Testis (tissue), 3 donors: Measurements from ENCODE around the gene TMEM151A. TPM values are rescaled to one million over a fixed set of nuclear protein-coding genes. Genes with fewer than 3 reads are reported as not detected.

Experiments
- DNase-seq: peaks from one replicate; pipeline ENCODE4 v3.0.0-alpha.2; 2019
- H3K27ac ChIP-seq, 2 donors: fragments of 200-600 bp; sonication (generic); one replicate each; pipeline ENCODE4 v1.5.1; 2019
- H3K27me3 ChIP-seq: fragments of 200-600 bp; sonication (generic); one replicate; pipeline ENCODE4 v1.5.1; 2019
- H3K36me3 ChIP-seq: fragments of 200-600 bp; sonication (generic); one replicate; pipeline ENCODE4 v1.5.1; 2017; ENCODE audit warnings: low read depth; ENCODE audit errors: missing control alignments
- H3K4me1 ChIP-seq: fragments of 200-600 bp; sonication (generic); one replicate; pipeline ENCODE4 v1.5.1; 2019
- H3K4me3 ChIP-seq, 2 donors: fragments of 200-600 bp; sonication (generic); one replicate each; pipeline ENCODE4 v1.5.1; 2017 to 2019
- H3K9me3 ChIP-seq: fragments of 200-600 bp; sonication (generic); one replicate; pipeline ENCODE4 v1.5.1; 2017
- POLR2A ChIP-seq: fragments of 450-650 bp; IDR thresholded peaks from one replicate; pipeline ENCODE4 v1.6.1; 2017; ENCODE audit warnings: antibody characterized with exemption, mild to moderate bottlenecking, moderate library complexity
- WGBS, 2 donors: methylation state at CpG; one replicate each; pipeline ENCODE4 v1.1.5; 2018; 5-methylcytosine and 5-hydroxymethylcytosine counted together
- intact Hi-C: fragments of 100-400 bp; cut with DNase I; formaldehyde crosslinking; loops from one replicate; pipeline ENCODE4 v1.15.1; 2023; ENCODE audit warnings: low total_unique reads
- polyA plus RNA-seq: library from polyadenylated mRNA; stranded (reverse); fragments of 350-450 nt; fragmentation: Illumina TruSeq; extraction: RNeasy Lipid Tissue Mini Kit (QIAGEN cat#74804); gene quantifications from one replicate; pipeline ENCODE4 v1.2.3, GENCODE V29; 2014; ENCODE audit warnings: low read depth, low replicate concordance; ENCODE audit not compliant: insufficient read depth
- total RNA-seq, 2 donors: library from RNA; depleted of rRNA; stranded (reverse); fragments of >200 nt; gene quantifications; one replicate each; pipeline ENCODE4 v1.2.3, GENCODE V29; 2016
- TF ChIP-seq, protein P1 (sequence below), 3 experiments: fragments of 450-650 bp in 2 of 3; fragments of 200-600 bp in 1 of 3; sonication (generic) in 1 of 3; IDR thresholded peaks; one replicate each; pipeline ENCODE4 v1.5.1; 2016 to 2019; ENCODE audit warnings: antibody characterized with exemption in 3 of 3, mild to moderate bottlenecking in 2 of 3, moderate library complexity in 1 of 3

The TMEM151A gene
- total and polyA plus RNA-seq, 3 donors from 2014 or later: 0.90 to 1.7 (median 1.4) TPM

DNA sequence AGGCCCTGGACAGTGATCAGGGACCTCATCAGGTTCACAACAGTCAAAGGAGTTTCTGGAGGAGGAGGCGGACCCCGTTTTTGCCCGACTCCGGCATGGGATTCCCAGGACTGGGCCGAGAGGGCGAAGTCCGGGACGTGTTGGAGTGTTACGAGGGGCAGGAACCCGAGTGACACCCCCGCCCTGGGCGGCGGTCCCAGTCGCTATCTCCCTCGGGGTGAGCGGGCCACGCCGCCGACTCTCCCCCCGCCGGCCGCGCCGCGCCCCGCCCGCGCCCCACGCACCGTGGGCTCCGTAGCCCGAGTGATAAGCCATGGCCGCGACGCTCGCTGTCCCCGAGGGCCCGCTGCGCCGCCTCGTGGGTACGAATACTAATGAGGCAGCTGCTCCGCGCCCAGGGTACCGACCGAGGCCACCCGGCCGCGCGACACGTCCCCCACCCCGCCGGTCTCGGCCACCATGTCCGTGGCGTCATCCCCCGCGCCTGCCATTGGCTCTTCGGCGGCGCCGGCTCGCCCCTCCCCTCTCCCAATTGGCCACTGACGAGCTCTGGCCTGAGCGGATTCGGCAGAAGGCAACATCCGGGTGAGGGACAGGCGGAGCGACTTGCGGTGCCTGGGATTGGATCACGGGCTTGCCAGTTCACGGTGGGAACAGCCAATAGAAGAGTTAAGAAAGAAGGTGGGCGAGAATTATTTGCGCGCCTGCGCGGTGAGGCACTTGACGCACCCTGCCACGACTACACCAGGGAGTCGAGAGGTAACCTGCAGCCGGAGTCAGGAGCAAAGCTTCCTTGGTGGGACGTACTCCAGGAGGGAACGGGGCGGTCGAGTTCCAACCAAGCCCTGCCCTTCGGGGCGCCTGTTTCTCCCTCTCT is 2.8 kb upstream of the TMEM151A start, which contains the start of gene YIF1A:
YIF1A (minus strand) TSS at position 473 of the 877 bp plus-strand sequence; CDS start at position 315, 158 bp downstream.
- peak; percentile 99 for DNase-seq
- Histone ChIP-seq H3K4me3 (peak within 1 kb of the TSS; percentile 73 to 94), H3K27ac (peak within 1 kb of the TSS; percentile 89 to 94), H3K9me3 (no peaks in the 10 kb centered on the region), H3K36me3 (no peaks in the 10 kb centered on the region), H3K4me1 (peaks cover 22% of the 10 kb centered on the region), H3K27me3 (no peaks in the 10 kb centered on the region)
- intact Hi-C loops: no loop called here
- TF ChIP-seq POLR2A: peak; percentile 80
- TF ChIP-seq, protein P1, sequence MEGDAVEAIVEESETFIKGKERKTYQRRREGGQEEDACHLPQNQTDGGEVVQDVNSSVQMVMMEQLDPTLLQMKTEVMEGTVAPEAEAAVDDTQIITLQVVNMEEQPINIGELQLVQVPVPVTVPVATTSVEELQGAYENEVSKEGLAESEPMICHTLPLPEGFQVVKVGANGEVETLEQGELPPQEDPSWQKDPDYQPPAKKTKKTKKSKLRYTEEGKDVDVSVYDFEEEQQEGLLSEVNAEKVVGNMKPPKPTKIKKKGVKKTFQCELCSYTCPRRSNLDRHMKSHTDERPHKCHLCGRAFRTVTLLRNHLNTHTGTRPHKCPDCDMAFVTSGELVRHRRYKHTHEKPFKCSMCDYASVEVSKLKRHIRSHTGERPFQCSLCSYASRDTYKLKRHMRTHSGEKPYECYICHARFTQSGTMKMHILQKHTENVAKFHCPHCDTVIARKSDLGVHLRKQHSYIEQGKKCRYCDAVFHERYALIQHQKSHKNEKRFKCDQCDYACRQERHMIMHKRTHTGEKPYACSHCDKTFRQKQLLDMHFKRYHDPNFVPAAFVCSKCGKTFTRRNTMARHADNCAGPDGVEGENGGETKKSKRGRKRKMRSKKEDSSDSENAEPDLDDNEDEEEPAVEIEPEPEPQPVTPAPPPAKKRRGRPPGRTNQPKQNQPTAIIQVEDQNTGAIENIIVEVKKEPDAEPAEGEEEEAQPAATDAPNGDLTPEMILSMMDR (IDR thresholded peaks at IDR 0.05): peak in 1 of 3 experiments; percentile 1
- WGBS, 2 donors: 0 to 1% methylated on average over 40 to 87 of the region's 87 CpGs

DNA sequence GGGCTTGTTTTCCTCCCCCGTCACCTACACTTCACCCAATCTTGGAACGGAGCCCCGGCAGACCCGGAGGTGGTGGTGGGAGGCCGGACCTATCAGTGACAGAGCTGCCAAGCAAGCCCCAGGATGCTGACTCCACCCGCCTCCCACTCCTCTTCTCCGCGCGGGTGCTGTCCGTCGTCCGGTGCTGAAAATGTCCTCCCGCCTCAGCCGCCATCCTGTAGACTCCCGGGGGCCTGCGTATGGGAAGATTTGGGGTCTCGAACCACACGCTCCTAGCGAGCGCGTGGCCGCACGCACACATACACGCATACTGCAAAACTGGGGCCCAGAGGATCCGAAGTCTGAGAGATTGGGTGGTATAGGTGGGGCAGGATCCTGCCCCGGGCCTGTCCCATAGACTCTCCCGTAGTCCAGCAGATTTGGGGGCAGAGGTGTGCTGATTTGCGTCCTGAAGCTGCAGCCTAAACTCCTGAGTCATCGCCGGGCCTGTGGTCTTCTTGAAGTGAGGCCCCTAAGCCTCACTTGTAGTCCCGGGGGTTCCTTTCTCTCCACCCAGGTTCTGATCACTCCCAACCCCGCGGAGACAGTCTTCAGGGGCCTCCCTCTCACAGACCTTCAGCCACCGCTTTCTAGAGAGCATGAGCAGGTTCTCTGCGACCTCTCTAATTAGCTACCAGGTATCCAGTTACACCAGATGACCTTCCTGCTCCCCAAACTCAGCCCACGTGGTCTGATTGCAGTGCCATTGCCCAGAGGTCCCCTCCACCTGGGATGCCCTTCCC is 2.0 kb upstream of the TMEM151A start:
- no peaks in the 10 kb centered on the region for H3K9me3 ChIP-seq
- DNase-seq: peak; percentile 77
- TF ChIP-seq, protein P1 (IDR thresholded peaks at IDR 0.05): no peak
- no peak for TF ChIP-seq POLR2A
- no peaks in the 10 kb centered on the region for H3K36me3 ChIP-seq
- intact Hi-C loops: no loop called here
- 5 to 6% methylated on average over 27 to 36 of the region's 36 CpGs for WGBS, 2 donors
- no peaks in the 10 kb centered on the region for H3K27me3 ChIP-seq
- H3K4me1 ChIP-seq: peaks cover 22% of the 10 kb centered on the region
- H3K27ac ChIP-seq: peak overlapping the region; percentile 5 to 84
- H3K4me3 ChIP-seq: peak overlapping the region; percentile 73 to 94

DNA sequence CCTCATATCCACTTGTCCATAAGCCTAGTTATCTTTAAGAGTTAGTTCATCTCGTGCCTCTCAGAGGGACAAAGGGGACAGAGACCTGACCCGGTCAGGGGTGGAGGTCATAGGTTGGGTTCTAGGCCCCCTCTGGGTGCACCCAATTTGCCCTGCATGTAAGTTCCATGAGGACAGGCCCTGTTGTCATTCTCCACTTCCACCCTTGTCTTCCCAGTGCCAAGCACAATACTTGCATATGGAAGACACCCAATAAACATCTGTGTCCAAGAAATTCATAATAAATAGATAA is 1.4 kb upstream of the TMEM151A start:
- H3K36me3 ChIP-seq: no peaks in the 10 kb centered on the region
- H3K9me3 ChIP-seq: no peaks in the 10 kb centered on the region
- no peak for DNase-seq
- TF ChIP-seq, protein P1 (IDR thresholded peaks at IDR 0.05): no peak
- TF ChIP-seq POLR2A: no peak
- intact Hi-C loops: no loop called here
- peaks cover 22% of the 10 kb centered on the region for H3K4me1 ChIP-seq
- no peak overlapping the region for H3K4me3 ChIP-seq
- no peaks in the 10 kb centered on the region for H3K27me3 ChIP-seq
- no peak overlapping the region for H3K27ac ChIP-seq
- 60 to 63% methylated on average over 2 of the region's 2 CpGs for WGBS, 2 donors

DNA sequence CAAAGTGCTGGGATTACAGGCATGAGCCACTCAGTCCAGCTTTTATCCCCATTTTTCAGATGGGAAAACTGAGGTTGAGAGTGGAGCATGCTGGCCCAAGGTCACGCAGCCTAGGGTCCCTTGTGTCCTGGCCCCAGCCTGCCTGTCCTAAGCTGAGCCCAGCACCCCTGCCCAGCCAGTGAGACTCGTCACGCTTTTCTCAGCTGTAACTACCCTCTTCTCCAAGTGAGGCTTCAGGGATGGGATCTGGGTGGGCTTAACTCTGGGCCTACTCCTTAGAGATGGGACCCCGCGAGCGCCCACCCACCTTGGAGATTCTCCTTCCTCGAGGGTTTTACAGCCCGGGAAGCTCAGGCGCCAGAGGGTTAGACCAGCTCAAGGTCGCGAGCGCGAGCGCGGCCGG is 390 bp upstream of the TMEM151A start:
- Histone ChIP-seq H3K27me3 (no peaks in the 10 kb centered on the region), H3K4me3 (no peak overlapping the region), H3K27ac (no peak overlapping the region), H3K4me1 (peaks cover 22% of the 10 kb centered on the region), H3K9me3 (no peaks in the 10 kb centered on the region), H3K36me3 (no peaks in the 10 kb centered on the region)
- intact Hi-C loops: no loop called here
- 8% methylated on average over 16 of the region's 16 CpGs; no CpG with 5 or more reads in 1 of the 2 donors for whole genome bisulfite sequencing, 2 donors
- TF ChIP-seq POLR2A: no peak
- TF ChIP-seq, protein P1 (IDR thresholded peaks at IDR 0.05): no peak
- DNase-seq: no peak
